Stimulated activated CD8-positive, alpha-beta memory T cell treated with anti-CD3 and anti-CD28 coated beads, Interleukin-12 subunit alpha, Interleukin-12 subunit beta, amount 100 ng/mL, for 4 hours (primary cell): Measurements from ENCODE around the gene PTPRK.

Experiments
- DNase-seq: peaks from one replicate; pipeline ENCODE4 v3.0.0-alpha.2; 2020; ENCODE audit warnings: low read depth

Gene PTPRK

DNA sequence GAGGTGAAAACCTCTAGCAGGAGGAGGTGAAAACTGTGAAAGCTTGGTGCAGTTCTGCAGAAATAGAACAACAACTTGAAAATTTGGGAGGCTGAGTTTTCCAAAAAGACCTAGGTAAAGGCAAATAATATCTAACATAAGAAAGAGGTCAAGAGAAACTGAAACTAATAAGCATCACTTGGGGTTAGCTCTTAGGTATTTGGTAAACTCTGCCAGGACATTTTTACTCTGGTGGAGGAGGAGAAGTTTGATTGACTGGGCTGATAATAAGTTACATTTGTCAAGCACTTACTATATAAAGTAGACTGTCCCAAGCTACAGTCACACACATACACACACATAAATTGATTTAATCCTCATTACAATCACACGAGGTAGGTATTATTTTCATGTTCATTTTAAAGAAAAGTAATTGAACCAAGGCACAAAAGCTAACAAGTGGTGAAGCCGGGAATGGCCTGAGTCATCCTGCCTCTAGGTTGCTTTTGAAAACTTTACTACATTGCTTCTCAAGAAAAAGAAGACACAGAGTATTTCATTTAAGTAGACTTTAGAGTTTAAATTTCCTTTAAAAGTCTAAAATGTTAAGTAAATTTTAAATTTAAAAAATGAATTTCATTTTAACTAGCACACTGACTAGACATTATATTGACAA lies 275.5 kb downstream of the PTPRK start:
- DNase-seq, result no peak

DNA sequence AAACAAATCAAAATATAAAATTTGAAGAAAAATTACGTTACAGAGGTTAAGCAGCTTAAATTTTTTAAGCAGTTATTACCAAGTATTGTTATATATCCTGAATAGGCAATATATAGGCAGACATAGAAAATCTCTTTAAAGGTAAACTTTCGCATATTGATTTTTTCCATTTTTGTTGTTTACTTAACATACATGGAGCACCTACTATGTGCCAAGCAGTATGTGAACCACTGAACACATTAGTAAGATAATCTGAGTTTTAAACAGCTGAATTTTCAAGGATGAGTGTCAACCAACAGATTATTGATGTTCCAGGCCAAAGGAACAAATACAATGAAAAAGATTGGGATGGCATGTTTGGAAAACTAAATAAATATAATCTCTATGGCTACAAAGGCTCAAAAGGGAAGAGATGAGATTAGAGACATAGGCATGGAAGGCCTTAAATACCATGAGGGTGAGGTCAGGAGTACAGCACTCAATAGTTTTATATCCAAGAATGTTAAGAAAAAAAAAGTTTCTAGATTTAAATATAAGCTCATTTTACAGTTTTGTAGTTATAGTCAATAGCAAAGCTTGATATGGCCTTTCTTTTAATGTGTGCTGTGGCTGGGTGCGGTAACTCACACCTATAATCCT lies 277.5 kb downstream of the PTPRK start:
- DNase-seq, result no peak

DNA sequence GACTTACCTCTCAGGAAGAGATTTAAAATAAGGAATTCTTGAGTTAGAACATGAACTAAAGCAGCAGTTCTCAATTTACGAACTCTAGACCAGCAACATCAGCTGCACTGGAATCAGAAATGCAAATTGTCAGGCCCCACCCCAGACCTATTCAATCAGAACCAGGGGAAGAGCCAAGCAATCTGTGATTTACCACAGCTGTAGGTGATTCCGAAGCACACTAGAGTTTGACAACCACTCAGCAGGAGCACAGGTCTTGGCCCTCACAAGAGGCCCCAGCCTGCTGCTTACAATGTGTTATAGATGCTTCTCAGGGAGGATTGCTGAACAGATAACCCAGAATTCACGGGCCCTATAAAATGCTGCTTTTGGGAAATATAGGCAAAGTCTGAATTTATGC lies 279.2 kb downstream of the PTPRK start:
- DNase-seq, result no peak

DNA sequence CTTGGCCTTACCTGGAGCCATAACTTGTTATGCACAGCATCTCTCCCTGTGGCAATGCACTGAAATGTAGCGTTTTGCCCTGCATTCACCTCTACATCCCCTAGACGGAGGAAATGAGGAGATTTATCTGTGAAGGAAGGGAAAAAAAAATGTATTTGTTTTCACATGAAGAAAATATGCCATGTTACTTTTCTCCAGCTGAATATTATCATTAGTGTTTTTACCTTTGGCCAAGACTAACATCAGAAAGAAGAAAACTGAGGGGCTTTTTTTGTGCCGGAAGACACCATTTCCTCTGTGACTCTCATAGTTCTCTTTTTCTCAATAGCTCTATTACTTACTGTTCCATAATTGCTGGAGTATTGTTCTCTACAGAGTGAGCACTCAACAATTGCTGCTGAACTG lies 280.4 kb downstream of the PTPRK start:
- DNase-seq, result no peak

DNA sequence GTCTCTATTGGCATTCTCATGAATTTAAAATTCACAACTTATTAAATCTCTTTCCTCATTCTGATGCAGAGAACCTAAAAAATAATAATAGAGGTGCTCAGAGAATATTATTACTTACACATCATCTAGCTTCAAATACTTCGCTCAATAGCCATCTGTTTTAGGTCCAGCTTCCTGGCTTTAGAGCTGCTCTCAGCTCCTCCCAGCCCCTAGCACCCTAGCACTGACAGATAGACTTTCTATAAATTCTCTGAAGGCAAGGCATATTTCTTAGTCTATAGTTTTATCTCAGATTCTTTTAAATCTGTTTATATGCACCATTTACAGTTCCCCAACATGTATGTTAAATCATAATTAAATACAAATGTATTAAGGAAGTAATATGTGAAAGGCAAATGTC lies 281.3 kb downstream of the PTPRK start:
- DNase-seq, result no peak

DNA sequence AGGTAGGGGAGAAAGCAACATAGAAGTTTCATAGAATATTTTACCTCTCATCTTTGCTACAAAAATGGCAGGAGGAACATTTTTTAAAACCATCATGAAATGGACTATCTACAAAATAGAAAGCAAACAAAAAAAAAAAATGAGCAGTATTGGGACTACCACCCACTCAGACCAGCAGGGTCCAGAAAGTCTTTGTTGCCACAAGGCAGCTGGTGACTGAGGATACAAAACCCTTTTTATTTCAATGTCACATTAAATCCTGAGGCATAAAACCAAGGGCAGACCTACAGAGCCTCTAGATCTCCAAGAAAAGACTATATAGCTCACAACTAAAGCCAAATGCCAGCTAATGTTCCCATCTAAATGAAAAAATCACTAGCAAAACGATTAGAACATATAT lies 282.2 kb downstream of the PTPRK start:
- DNase-seq, result no peak

DNA sequence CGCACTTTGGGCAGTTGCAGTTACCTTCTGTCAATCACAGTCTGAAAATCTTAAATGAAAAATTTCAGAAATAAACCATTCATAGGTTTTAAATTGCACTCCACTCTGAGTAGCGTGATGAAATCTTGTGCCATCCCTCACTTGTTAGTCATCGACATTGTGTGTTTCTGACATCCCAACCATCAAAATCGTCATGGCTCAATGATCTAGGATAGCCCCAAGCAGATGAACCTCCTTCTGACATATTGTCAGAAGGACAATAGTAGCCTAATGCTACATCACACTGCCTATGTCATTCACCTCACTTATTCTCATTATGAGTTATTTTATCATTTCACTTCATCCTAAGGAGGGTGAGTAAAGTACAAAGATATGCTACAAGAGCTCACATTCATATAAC lies 284.8 kb downstream of the PTPRK start:
- no peak for DNase-seq

DNA sequence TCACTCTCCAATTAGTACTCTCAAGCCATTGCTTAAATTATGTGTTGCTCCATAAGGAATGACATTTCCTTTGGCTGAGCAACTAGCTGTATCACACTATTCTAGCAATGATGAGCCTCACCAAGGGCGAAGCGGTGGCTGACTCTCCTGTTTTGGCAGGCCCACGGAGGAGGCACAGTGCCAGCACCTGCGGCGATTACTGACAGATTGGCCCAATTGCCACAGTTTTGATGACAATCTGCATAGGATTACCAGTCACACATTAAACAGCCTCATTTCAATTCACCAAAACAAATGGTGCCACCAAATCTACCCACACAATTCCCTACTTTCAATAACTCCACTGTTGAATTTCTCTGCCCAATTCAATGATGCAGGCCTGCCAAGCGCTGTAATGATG lies 286.9 kb downstream of the PTPRK start:
- DNase-seq, result no peak

DNA sequence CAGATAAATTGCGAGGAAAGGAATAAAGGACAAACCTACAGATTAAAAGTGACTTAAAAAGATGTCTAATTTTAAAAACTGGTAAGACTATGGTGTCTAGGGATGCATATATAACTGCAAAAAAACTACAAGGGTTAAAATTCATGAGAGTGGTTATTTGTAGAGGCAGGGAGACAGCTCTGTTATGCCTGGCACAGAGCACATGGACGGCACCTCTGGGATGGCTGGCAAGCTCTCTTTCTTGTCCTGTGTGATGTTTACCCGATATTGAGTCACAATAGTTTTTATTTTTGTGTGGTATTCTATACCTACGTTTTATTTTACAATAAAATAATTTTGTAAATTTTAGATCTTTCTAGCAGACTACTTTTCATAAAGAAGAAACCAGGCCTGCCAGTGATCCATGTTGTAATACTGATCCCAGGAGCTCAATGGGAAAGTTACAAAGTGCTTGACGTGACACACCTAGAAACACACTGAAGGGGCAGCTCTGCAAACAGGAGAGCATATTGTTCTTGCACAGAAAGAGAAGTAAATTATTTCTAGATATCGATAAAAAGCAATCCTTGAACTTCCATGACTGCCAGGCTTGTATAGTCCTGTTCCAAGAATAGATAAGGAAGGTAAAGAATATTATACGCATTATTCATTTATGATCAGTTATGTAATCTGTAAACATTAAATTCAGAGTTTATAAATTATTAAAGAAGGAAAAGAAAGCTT lies 290.0 kb downstream of the PTPRK start:
- DNase-seq, result no peak

DNA sequence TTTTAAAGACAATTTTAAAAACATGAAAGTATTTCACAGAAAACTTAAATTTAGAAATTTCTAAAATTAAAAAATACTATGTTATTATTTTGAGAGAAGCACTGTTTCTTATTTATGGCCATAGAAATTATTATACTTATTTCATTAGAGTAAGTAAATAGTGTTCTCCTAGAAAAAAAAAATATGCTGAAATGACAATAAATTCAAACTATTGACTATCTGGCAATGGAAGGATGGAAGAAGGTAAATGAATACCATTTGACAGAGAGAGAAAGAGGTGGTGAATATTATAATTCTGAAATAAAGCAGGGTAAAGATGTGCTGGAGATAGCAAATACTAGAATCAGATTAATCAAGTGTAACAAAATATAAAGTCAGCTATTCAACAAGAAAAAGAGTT lies 294.8 kb downstream of the PTPRK start:
- DNase-seq, result no peak

DNA sequence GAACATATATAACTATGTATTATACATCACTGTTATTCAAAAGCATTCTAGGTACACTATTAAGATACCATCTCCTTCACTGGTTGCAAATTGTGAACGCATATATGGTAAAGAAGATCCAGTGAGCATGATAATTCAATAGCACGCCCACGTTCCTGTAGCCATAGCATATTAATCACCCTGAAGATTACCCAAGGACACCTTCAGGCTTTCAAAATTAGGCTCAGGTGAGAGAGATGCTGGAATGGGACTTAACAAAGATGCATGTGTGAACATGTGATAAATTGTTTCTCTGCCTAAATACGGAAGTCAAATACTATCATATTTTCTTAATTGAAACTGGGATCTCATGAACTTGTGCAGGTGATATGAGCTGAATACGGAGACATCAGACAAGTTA lies 303.5 kb downstream of the PTPRK start:
- no peak for DNase-seq

DNA sequence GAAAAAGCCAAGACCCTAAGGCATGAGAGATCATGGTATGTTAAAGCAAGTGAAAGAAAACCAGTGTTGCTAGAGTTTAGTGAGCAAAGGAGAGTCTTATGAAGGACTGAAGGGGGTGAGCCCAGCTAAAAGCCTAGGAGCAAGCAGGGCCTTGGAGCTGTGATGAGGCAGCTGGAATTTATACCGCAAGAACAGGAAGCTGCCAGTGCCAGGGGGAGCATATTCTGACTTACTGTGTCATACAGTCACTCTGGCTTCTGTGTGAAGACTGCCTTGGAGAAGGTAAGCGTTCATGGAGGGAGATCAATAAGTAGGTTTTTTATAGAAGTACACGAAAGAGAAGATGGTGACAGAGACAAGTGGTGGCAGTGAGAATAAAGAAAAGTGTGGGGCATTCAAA lies 310.6 kb downstream of the PTPRK start:
- DNase-seq, result no peak

DNA sequence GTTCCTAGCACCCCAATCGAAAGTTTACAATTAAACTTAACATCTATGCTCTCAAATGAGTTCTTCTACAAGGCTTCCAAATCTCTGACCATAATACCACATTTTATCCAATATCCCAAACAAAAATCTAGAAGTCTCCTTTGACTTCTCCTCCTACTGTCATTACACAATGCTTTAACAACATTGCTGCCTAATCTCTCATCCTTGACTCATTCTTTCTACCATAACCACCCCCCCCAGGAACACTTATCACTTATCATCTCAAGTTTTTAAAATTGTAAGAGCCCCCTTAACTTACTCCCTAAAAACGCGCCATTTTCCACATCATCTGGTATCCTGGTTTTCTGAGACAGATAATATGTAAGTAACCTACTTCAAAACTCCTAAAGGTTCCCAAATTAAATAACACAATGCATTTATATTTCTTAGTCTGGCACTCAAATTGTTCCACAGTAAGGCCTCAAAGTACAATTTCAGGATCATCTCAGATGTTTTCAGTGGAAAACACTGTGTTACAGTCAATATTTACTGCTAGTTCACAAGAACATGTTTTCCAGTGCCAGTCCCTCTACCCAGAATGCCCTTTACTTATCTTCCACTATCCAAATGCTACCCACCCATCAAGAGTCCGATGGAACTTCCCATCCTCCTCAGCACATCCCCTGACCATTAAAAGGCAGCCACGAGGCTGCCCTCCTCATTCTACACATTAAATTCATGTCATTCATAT lies 311.4 kb downstream of the PTPRK start:
- DNase-seq, result no peak

DNA sequence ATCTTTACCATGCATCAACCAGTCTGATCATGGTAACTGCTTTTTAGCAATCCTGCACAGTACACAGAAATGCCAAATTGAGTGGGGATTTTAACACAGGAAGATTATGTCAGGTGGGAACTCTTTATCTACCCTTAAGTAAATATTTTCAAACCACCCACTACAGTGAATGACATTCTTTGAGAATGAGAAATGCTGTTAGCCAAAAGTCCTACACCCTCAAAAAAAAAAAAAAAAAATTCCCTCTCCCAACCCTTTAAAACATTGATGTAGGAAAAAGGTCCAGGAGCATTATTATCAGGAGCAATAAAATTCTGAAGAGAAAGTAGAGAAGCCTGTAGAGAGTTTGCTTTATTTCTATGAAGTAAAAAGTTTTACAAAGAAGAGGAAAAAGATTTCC lies 312.3 kb downstream of the PTPRK start:
- no peak for DNase-seq

DNA sequence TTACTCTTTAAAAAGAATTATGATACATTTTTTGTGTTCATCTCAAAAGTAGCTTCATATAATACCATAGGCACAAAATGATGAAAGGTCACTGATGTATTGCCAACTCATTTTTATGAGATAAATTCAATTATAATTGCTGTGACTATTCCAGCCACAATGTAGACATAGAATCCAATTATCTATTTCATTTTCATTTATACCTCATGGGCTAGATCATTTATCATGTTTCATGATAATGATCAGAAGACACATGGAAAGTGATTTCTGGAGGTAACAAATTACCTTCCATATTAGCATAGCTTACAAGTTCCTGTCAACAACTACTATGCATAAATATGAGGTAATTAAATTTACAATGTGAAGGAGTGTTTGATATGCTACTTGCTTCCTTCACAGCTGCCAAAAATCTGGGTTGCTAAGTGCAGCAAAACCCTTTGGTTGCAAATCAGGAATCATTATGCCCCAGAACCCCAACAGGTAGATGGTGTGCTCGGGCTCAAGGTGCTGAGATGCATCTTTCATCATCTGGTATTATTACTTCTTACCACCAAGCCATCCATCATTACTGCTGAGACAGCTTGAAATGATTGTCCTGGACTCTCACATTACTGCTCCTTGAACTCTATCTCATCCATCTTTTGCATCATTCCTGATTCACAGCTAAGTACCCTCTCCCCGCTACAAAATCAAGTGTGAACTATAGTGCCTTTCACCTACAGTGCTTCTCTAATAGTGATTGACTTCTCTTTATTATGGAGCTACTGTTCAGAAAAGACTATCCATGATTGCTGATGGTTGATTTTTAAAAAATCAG lies 313.6 kb downstream of the PTPRK start:
- DNase-seq, result no peak

DNA sequence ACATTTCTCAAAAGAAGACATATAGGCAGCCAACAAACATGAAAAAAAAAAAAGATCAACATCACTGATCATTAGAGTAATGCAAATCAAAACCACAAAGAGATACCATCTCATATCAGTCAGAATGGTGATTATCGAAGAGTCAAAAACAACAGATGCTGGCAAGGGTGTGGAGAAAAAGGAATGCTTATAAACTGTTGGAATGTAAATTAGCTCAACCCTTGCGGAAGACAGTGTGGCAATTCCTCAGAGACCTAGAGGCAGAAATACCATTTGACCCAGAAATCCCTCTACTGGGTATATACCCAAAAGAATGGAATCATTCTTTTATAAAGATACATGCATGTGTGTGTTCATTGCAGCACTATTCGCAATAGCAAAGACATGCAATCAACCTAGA lies 315.8 kb downstream of the PTPRK start:
- no peak for DNase-seq

DNA sequence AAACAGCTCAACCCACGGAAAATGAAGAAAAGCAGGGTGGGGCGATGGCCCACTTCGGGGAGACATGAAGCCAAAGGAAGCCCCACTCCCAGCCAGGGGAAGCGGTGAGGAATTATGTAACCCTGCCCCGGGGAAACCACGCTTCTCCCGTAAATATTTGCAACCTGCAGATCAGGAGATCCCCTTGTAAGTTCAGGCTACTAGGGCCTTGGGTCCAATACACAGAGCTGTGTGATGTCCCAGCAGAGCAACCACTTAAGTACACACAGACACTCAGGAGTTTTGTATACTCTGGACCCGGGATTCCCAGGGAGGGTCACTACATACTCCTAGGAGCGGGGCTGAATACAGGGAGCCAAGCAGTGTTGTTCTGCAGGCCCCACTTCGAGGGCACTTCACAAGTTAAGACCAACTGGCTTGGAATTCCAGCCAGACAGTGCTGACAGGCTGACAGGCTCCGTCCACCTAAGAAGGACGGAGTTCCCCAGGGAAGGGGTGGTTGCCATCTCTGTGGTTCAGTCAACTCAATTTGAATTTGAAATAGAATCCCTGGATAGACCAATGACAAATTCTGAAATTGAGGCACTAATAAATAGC lies 318.1 kb downstream of the PTPRK start:
- no peak for DNase-seq

DNA sequence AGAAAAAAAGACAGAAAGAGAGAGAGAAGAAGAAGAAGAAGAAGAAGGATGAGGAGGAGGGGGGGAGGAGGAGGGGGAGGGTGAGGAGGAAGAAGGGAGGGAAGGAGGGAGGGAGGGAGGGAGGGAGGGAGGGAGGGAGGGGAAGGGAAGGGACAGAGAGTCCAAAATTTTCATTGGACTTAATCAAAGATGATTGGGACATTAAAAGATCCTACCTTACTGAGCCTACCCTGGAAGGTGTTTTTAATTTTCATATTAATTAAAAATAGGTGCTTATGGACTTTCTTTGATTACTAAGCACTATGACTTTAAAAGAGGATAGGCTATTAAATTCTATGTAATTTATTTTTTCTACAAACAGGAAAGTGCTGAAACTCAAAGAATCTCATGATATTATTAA lies 319.6 kb downstream of the PTPRK start:
- no peak for DNase-seq

DNA sequence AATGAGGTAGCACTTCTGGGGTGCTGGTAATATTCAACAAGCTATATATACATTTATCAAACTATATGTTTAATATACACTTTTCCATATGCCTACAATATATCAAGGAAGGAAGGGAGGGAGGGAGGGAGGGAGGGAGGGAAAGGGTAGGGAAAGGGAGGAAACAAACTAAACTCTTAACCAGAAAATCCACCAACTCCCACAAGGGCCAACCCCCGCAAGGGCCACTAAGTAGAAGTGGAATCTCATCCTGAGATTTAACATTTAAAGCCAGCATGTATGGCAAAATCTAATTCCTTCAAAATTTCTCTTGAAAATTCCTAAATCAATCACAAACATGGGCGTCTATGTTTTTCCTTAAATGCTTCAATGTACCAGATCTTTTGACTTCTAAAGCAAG lies 320.9 kb downstream of the PTPRK start:
- DNase-seq, result no peak

DNA sequence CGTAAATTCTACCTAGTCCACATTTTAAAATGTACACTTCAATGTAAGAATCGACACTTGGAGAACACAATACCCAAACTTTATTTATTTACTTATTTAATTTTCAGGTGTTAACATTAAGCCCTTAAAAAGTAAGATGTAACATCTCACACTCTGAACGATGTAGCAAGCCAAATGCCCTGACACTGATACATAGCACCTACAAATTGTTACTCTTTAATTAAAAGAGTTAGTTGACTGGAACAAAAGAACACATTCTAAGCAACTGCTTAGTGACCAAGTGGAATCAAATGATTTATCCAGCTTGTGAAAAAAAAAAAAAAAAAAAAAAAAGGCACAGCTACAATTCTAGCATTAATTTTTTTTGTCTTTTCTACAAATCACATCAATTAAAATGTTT lies 327.4 kb downstream of the PTPRK start:
- DNase-seq, result no peak

DNA sequence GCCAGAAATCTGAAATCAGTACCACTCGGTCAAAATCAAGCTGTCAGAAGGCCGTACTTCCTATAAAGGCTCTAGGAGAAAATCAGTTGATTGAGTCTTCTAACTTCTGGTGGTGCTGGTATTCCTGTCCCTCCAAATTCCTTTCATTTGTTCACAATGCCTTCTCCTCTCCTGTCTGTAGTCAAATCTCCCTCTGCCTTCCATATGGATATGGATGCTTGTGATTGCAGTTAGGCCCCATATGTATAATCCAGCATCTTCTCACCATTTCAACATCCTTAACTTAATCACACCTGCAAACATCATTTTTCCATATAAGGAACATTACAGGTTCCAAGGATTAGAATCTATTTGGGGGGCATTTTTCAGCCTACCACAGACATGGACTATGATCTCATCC lies 331.7 kb downstream of the PTPRK start:
- DNase-seq, result no peak

DNA sequence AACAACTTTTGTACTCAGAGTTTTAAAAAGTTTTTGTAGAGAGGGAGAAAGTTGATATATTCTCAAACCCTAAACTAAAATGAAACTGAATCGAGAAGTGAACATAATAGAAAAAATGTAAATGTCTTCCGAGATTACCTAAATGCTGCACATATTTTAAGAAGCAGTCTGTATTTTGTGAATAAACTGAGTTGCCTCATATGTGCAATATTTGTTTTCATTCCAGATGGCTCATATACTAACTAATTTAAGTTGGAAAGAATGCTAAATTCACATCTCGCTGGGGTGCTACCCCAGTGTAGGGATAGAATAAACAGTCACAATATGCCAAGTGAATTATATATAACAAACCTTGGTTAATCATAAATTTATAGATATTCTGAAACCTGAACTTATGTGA lies 333.7 kb downstream of the PTPRK start:
- DNase-seq, result no peak
